ENCODE results near the gene TRIM16. TPM values are rescaled to one million over a fixed set of nuclear protein-coding genes. Genes with fewer than 3 reads are reported as not detected.
"Not testable (repeated sequence)": the region's sequence is repeated elsewhere in the genome, so short reads cannot be mapped to it uniquely, and the experiment has no call there.

Gene TRIM16
- total RNA-seq, 1 experiment from 2014 or later: 382 TPM

DNA sequence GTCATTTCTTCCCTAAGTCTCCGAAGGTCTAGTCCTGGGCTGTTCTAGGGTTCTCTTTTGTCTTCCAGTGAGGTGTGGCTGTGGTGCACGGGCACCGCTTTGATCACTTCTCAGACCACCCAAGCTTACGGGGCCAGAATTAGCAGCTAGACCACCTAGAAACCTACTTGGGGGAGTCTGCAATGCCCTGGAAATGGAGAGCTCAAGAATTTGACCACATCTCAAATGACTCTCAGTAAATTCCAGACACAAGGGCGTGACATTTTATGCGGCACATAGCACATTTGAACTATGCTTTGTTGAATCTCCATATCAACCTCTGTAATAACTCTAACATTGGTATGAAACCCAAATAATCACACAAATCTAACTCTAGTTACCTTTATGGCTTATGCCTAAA lies 24.9 kb downstream of the TRIM16 start:
- no peak for DNase-seq (ENCODE audit: extremely low read depth, low read depth)

DNA sequence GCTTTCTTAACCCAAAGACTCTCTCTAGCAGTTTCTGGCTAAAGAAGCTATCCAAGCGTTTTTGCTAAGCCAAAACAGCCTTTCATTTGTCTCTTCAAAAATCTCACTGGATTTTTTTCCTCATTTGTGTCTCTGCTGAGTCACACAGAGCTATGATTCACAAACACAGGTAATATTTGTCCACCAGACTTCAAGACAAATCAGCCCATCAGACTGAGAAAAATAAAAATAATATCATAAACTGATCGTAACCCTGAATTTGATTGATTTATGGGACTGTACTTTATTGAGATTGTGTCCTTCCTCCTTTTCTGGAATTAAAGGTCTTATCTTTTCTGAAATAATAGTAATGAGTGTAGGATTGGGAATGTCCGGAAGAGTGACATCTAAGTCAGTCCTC lies 25.8 kb downstream of the TRIM16 start:
- no peak for DNase-seq (ENCODE audit: extremely low read depth, low read depth)

DNA sequence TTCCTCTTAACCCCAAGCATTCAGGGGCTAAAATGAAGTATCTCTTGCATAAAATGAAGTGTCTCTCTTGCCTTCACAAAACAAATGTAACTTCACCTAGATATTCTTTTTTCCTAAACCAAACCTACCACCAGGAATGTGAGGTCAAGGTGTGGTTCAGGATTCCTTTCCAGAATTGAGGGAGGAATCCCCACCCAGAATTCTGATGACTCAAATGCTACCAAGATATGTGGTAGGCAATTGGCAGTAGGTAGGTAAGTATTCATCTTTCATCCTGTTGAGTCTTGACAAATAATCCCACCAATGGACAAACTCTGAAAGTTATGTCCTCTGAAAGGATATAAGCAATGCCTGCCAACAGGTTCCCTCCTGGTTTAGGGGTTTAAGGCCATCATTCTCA lies 26.2 kb downstream of the TRIM16 start:
- no peak for DNase-seq (ENCODE audit: extremely low read depth, low read depth)

DNA sequence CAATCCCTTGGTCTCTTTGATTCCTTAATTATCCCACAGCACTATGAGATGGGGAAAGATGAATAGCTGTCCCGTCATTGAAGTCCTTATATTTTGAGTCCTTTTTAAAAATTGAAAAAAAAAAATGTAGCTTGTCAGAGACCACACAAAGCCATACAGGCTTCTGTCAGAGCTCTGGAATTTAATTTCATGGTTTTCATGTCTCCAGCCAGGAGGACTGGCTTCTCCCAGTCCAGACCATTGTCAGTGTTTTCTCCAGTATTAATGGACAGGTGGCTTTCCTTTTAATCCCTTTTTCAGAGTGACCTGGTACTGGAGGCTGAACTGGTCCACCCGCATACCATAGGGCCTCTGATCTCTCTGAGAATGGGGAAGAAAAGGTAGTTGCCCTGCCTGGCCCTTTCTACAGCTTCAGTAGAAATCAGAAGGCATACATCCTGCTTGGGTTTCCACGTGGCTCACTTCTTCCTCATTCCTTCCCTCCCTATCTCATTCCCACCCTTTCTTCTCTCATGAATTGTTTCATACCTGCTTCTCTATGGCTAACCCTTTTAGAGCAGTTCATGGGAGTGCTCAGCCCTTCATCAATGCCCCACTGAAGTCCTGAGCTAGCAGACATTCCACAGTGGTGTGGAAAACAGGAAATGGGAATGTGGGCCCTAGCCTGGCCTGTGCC lies 29.1 kb downstream of the TRIM16 start:
- DNase-seq (ENCODE audit: extremely low read depth, low read depth): no peak

DNA sequence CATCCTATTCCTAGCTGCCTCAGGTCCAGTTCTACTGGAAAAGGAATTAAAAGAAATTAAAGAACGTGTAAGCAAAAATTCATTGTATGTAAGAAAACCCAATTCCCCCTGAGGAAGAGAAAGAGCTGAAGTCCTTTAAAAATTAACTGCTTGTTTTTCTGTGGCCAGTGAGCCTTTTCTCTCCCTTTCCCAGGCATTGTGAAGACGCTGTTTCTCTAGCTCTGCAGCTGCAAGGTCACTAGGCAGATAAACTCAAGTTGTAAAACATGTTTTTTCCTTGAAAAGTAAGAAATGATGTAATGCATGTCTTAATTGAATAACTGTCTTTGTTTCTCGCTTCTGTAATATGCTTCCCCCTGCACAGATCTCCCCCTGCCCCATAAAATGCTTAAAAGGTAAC lies 29.7 kb downstream of the TRIM16 start:
- not testable (repeated sequence) for DNase-seq (ENCODE audit: extremely low read depth, low read depth)

DNA sequence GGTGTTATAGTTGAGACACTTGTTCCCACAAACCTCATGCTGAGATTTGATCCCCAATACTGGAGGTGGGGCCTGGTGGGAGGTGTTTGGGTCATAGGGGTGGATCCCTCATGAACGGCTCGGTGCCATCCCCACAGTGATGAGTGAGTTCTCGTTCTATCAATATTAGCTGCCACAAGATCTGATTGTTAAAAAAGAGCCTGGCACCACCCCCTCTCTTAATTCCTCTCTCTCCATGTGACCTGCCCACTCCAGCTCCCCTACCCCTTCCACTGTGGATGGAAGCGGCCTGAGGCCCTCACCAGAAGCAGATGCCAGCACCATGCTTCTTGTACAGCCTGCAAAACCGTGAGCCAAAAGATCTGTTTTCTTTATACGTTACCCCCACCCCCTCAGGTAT lies 31.2 kb downstream of the TRIM16 start:
- DNase-seq (ENCODE audit: extremely low read depth, low read depth): no peak

DNA sequence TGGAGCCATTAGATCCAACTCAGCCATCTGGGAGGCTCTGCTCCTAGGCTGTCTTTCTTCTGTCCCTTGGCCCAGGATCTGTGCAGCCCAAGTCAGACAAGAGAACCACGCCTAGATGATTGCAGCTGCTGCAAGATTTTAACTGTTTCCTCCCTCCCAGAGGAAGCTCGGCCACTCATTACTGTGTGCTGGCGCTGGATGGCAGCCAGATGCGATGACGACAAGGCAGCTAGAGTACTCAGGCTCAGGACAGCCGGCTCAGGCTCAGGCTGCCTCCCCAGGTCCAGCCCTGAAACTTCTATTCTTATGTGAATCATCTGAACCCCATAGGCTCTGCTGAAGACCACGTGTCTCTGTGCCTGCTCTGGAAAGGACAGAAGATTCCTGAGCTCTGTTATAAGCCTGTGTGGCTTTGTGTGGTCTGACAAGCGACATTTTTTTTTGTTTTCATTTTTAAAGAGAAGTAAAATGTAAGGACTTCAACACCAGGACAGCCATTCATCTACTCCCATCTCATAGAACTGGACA lies 32.5 kb downstream of the TRIM16 start:
- DNase-seq (ENCODE audit: extremely low read depth, low read depth): peak; percentile 99

DNA sequence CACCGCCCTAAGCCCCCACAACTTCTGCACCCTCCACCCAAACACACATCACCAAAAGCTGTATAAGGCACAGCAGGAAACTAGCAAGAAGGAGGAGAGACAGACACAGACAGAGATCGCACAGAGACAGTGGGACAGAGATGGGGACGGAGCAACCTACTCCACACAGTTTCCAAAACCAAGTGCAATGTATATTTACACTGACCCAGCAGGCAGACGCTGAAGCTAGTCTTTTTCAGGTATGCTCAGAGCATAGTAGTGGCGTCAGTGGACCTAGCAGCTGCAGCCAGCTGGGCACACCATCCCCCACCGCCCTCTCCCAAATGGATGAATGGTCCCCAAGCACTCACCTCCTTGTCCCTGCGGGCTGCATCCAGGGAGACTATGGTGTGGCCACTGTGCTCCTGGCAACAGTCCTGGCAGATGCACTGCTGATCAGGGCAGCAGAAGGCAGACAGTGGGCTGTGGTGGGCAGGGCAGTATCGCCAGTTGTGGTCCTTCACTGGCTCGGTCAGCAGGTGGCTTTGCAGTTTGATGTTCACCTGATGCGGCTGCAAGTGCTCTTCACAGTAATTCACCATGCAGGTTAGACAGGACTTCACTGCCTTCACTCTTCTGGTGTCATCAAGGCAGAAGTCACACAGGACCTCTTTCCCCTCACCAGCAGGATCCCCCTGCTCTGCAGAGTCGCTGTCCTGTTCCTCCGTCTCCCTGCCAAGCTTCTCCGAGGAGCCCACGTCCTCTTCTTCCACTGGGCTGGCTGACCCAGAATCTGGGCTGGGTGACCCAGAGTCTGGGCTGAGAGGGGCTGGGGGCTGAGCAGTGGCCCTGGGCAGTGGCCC lies 33.1 kb downstream of the TRIM16 start:
- no peak for DNase-seq (ENCODE audit: extremely low read depth, low read depth)

DNA sequence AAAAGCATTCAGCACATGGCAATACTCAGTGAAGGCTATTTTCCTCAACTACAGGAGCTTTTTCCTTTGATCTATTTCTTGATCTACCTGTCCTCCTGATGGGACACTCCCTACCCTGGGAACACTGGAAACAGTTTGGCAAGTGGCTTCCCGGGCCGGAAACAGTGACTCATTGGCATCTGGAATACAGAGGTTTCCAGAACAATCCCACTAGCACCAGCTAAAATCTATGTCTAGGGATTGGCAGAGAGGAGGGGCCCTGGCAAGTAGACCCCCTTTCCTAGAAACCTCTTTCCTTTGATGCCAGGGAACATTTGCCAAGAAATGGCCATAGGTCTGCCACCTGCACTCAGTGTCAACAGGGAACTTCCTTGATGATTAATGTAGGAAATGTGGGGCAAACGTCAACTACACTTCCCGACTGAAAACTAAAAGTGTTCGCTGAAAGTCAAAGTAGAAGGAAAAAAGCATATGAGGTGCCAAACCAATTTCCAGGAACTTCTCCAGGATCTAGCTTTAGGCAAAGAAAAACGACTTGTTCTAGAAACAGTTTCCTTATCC lies 34.2 kb downstream of the TRIM16 start:
- peak; percentile 51 for DNase-seq (ENCODE audit: extremely low read depth, low read depth)

DNA sequence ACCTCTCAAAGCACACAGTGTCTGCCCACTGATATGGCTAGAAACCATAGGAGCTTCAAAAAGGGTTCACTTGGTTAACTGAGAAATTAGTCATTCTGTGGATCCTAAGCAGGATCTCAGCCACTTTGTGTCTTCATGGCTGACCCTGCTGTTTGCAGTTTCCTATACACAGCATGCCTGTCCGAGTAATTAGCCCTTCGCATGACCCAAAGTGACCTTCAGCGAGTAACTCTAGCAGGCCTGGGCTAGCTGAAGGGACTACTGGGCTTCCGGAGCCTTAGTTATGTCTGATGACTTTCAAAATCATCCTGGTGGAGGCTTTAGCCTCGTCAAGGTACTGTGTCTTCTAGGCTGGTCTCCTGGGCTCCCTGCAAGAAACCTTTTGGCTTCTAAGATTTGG lies 35.7 kb downstream of the TRIM16 start:
- no peak for DNase-seq (ENCODE audit: extremely low read depth, low read depth)

DNA sequence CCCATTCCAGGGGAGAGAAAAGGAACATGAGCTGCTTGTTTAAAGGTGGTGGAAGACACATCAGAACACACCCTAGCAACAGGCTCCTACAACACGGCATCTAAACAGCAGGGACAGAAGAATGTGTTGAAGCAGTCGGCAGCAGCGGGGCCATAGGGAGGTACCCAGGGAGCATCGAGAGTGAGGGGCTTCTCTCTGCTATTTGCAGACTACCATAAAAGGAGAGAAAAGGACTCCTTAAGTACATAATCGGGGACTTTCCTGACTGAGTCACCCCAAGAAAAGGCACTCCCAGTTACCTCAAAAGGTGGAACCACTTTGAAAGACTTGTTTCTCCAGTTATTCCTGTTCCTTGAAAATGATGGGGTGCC lies 38.2 kb downstream of the TRIM16 start:
- not testable (repeated sequence) for DNase-seq (ENCODE audit: extremely low read depth, low read depth)

DNA sequence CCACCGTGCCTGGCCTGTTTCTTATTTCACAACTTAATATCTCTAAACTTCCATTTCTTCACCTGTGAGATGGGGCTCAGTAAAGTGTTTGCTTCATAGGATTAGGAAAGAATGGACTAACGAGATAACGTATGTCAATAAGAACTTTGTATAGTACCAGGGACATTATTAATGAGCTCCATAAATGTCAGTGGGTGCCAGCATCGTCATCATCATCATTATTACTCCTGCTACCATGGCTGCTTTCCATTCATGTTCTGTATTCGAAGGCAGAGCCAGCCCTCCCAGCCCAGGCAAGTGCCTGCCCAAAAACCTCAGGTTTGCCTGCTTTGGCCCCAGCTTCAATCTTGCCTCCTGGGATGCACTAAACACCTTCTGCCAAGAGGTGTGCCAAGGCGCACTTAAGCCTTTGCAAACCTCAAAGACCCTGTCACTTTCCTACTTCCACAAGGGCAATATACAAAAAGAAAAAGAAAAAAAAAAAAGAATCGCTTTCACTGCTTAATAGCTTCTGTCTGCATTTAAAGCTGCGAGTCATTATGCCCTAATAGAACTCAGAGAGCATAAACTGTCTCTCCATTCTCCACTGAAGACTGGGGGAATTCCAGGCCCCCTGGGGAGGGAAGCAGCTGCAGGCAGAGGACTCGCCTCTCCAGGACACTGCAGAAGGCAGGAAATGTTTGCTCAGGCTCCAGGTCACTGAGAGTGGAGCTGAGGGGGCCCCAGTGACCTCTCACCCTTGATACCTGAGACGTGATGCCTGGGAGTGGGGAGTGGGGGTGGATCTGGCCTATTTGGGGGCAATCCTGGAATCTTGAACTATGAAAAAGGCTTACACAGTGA lies 38.8 kb downstream of the TRIM16 start:
- not testable (repeated sequence) for DNase-seq (ENCODE audit: extremely low read depth, low read depth)

DNA sequence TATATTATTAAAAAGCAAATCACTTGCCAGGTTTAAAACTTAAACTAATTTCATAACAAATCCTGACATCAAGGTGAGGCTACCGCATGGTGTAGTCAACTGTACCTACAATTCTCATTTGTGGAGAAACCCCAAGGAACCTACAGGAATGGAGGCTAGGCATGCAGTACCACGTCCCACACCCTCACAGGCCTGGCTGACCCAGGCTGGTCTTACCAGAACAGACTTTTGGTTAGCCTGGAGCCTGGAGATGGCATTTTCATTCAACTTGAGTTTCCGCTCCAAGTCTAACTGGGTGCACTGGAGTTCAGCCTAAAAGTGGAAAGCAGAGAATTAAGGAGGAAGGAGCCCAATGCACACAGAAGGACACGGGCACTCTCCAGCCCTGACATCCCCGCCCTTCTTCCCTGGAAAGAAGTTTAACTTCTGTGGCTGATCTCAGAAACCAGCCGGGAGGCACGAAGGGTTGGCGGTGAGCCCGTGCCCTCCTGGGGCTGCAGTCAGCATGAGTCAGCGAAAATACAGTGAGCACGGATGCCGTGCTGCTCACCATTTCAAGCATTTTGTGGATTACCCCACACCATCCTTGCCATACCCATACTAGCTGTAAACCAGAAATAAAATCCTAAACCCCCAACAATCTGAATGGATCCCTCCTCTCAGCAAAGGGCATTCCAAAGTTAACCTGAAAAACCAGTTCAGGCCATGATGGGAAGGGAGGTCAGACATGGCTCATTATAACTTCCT lies 41.4 kb downstream of the TRIM16 start:
- not testable (repeated sequence) for DNase-seq (ENCODE audit: extremely low read depth, low read depth)

DNA sequence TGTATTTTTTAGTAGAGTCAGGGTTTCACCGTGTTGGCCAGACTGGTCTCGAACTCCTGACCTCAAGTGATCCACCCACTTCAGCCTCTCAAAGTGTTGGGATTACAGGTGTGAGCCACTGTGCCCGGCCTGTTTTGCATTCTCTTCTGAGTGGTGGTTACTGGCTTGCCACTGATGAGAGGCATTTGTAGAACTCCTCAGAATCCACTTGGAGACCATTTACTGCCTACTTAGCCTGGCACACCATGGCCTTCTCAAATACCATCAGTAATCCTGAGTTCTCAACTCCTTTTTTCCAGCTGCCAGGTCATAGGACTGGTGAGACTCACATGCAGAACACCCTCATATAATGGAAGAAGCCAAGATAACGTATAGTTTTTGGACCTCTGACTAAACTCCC lies 42.1 kb downstream of the TRIM16 start:
- not testable (repeated sequence) for DNase-seq (ENCODE audit: extremely low read depth, low read depth)

DNA sequence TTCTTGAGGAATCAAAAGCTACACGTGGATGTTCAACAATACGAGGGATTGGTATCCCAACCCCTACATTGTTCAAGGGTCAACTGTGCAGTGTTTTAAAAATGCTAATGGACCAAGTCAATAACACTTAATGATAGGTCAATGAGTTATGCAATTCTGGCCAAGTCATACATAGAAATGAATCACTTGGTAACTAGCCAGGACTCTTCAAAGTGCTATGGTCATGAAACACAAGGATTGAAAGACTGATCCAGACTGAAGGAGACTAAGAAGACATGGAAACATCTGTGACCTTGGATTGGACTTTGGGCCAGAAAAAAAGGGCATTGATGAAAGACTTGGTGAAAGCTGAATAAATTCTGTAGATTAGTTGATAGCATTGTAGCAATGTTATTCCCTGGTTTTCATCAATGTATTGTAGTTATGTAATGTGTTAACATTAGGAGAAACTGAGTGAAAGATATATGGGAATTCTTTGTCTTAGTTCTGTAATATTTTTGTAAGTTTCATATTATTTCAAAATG lies 53.1 kb downstream of the TRIM16 start:
- not testable (repeated sequence) for DNase-seq (ENCODE audit: extremely low read depth, low read depth)

DNA sequence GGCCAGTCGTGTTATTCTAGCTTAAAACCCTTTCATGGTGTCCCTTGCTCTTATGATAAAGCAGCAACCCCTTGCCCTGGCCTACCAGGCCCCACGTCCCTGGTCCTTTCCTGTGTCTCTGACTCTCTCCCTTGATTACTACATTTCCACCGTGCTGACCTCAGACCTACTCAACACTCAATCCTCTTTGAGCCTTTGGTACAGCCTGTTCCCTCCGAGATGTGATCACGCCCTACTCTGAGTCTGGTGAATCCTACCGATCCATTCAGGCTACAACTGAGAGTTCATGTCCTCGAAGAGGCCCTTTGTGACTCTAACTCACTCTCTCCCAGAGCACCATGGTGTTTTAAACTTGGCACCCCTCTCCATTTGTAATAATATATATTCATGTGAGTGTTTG lies 54.1 kb downstream of the TRIM16 start:
- DNase-seq (ENCODE audit: extremely low read depth, low read depth): not testable (repeated sequence)

DNA sequence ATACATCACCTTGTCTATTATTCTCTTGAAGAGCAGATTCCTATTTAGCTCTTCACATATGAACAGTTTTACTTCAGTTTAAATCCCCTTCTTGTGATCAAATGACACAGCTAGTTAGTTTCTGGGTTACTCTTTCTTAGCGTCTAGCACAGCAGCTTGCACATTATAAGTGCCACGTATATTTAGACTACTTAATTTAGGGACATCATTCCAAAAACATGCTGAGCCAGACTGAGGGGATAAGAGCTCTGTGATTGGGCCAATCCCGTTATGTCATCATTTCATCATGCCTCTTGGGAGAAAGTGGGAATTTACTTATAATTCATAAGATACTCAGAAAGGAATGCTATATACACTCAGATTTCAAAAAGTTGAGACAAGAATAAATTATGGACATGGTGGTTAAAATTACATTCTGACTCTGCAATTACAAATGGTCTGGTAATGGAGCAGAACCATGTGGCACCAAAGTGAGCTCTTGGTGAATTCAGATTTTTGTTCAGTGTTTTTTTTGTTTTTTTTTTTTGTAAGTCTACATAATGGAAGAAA lies 60.4 kb downstream of the TRIM16 start:
- not testable (repeated sequence) for DNase-seq (ENCODE audit: extremely low read depth, low read depth)

DNA sequence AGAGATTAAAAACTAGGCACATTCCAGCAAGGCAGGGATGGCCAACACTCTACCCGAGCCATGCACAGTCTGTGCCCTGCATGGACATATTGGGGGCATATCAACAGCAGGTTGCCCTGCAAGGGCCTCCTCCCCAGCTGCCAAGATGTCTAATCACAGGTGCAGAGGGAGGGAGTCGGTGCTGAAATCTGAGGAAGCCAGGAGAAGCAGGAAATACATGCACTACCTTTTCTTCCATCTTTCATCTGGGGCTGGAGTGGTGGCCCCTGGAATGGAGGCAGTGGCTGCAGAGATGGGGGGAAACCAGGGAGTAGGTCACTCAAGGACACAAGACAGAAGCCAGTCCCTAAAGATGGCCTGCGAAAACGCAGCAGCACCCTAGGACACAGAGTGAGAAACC lies 60.9 kb downstream of the TRIM16 start:
- not testable (repeated sequence) for DNase-seq (ENCODE audit: extremely low read depth, low read depth)

DNA sequence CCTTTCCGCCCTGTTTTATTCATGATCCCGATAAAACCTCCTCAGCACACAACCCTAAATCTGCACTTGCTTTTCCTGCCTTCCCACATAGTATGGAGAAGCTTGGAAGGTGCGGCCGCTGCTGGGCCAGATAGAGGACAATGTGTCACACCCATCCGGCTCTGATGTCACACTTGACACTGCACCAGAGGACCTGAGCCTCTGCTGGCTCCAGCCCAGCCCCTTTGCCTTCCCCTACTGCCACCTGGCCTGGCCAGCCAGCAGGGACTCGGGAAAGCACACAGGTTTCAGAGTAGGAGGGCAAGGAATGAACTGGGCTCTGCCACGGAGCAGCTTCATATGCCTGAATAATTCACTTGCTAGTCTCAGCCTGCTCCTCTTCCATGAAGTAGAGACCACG lies 62.0 kb downstream of the TRIM16 start:
- not testable (repeated sequence) for DNase-seq (ENCODE audit: extremely low read depth, low read depth)

Data from NCI-H460 (cell line).